GM21723 (cell line): ENCODE measurements around the gene PLCB4.

Experiments used
- ATAC-seq: cut with Tn5 transposase; IDR thresholded peaks from one replicate; pipeline ENCODE4 v1.9.1; 2021; ENCODE audit warnings: mild to moderate bottlenecking, moderate library complexity; ENCODE audit not compliant: unreplicated experiment

PLCB4 gene

GRCh38 chr20:9256393-9256792, 187.5 kb downstream of the PLCB4 start:
- no peak for ATAC-seq

GRCh38 chr20:9258901-9259300, 190.0 kb downstream of the PLCB4 start:
- no peak for ATAC-seq

DNA sequence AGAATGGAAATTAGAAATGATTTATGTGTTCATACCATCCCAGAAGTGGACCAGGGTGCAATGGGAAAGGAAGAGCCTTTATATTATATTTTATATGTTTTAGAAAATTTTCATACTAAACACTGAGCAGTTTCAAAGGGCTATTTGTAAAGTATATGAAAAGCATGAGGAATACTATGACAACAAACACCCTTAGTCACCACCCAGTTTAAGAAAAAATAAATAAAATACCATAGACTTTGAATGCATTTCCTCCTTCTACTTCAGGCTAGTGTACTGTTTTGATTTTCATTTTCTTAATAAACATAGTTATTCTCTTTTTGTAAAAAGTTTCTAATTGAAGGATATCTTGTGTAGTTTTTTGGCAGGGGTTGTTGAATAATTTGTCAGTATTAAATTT, 191.1 kb downstream of the PLCB4 start:
- no peak for ATAC-seq

- ATAC-seq = no peak
These were observed 192.9 kb downstream of the PLCB4 start for GRCh38 chr20:9261781-9262180.

DNA sequence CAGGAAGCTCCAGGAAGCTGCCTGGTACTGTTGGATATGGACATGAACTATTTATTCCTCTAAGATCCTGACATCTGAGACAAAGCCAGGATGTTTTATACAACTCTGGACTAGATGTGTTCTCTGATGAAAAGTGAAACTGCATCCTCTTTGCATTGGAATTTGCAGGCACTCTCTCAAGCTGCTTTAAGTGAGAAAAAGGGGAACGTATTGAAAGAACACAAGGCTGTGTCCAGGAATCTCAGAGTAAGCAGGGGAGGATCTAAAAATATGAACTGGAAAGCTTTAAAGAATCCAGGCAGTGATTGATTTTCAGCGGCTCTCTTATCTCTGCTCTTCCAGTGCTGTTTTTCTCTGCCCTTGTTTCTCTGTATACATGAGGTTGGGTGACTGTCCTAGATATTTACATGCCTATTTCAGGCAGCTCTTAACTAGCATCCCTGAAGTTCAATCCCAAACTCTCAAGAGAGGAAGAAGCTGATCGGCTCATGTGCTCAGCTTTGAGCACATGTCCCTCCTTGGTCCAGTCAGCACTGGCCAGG, 193.8 kb downstream of the PLCB4 start:
- no peak for ATAC-seq

DNA sequence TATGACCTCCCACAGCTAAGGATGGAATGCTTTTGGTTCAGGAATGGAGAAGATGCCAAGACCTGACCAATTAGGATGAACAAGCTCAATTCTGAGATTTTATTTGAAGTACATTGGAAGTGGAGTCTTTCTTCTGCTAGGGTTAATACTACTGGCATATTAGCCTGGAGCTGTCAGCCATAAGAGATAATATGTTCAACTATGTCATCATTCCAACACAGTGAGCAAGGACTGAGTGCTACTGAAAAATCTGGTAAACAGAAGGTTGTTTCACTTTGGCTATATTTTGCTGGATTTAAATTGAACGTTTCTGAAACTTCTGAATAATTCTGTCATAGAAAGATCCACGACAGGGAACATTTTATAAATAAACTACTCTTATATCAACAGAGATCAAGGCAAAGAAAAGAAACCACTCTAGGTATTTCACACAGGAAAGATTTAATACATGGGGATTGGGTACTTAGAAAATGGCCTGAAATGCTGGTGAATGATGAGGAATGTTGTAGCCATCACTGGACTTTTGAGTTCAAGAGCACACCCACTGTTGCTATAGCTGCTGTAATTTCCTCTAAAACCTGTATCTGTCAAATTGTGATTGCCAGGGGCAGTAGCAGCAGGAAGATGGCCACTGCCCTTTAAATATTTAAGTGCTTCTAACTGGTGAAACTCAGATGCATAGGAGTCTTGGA, 200.5 kb downstream of the PLCB4 start:
- ATAC-seq = no peak

DNA sequence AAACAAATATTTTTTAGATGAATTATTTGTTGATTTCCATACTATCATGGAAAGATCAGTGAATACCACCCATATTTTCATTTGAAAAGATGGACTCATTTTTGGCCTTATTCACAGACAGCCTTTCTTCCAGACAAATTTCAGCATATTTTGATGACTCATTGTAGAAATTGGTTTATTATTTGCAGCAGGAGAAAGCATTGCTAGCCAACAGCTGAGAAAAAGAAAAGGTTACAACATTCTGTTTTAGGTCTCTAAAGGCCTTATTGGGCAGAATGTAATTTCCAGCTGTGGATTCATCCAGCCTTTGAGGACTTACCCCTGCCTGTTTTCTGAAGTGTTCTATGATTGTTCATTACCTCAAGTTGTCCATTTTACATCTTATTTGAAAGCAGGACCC, 201.9 kb downstream of the PLCB4 start:
- no peak for ATAC-seq

- ATAC-seq = no peak
These were observed 208.1 kb downstream of the PLCB4 start for GRCh38 chr20:9276966-9277468.

- no peak for ATAC-seq
These were observed 211.1 kb downstream of the PLCB4 start for GRCh38 chr20:9279918-9280401.

DNA sequence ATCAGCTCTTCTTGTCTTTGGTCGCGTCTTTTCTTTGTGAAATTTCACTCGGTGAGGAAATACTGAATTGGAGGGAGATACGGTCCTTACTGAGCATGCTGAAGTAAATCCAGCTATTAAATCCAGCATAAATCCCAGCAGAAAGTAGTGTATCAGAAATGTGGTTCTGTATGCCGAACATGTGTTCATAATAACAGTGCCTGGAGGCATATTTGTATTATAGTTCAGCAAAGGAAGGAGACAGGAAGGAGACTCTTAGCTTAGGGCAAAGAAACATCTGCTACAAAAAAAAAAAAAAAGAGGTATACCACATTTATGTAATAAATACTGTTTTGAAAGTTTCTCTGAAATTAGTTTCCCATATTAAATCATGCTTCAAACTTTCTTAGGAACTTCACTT, 211.8 kb downstream of the PLCB4 start:
- ATAC-seq = no peak

DNA sequence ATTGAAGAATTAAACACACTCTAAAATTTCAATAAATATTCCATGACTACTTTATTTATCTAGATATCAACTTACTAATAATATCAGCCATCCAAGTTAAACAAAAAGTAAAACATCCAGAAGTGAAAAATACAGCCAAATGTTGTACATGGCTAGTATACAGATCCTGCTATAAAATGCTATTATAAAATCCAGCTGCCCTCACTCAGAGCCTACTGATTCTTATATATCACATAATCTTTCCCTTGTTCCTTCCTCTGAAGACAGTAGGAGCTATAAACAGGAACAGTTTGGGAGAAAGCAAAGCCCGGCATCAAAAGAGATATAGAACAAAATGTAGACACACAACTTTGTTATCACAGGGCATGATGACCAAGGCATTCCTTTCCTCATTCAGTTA, 212.9 kb downstream of the PLCB4 start:
- no peak for ATAC-seq

GRCh38 chr20:9285617-9286016, 216.7 kb downstream of the PLCB4 start:
- ATAC-seq = no peak

GRCh38 chr20:9286501-9287461, 217.9 kb downstream of the PLCB4 start:
- ATAC-seq = no peak

GRCh38 chr20:9287826-9288225, 218.9 kb downstream of the PLCB4 start:
- ATAC-seq = no peak

DNA sequence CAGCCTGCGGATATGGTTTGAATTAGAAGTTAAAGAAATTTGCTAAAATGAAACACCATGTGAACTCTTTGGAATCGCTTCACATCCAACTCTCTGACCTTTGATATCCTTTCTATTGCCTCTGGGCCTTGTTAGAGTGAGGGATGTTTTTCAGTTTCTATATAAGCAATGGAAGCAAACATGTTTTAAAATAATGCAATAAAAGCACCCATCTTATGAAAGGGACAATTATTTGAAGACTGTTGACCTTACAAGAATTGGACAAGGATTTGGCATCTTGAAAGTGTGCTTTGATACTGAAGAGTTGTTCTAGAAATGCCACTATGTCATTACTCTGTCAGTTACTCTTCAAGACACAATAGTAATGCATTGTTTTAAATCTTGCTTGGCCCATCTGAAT, 221.4 kb downstream of the PLCB4 start:
- ATAC-seq = no peak

DNA sequence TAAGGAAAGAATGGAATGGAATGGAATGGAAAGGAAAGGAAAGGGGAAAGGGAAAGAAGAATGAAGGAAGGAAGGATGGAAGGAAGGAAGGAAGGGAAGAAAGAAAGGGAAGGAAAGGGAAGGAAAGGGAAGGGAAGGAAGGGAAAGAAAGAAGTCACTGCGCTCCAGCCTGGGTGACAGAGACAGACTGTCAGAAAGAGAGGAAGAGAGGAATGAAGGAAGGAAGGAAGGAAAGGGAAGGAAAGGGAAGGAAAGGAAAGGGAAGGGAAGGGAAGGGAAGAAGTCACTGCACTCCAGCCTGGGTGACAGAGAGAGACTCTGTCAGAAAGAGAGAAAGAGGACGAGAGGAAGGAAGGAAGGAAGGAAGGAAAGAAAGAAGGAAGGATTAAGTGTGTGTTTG, 224.3 kb downstream of the PLCB4 start:
- ATAC-seq = no peak

DNA sequence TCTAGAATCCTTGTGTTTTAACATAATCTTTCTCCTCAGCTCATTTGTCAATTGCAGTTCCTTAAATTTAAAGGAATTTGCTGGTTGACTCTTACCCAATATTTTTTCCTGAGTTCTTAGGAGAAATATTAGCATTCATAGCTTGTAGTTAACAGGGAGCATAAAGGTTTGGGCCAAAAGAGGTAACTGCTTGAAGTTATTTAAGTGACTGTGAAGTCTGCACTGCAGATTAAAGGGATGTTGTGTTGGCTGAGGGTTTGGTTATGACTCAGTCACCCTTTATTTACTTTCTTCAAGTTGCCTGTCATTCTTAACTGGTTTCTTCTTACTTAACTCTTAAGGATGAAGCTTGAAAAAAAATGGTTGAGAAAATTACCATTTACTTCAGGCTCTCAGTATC, 225.2 kb downstream of the PLCB4 start:
- ATAC-seq = no peak

- no peak for ATAC-seq
These were observed 230.0 kb downstream of the PLCB4 start for GRCh38 chr20:9298906-9299305.

DNA sequence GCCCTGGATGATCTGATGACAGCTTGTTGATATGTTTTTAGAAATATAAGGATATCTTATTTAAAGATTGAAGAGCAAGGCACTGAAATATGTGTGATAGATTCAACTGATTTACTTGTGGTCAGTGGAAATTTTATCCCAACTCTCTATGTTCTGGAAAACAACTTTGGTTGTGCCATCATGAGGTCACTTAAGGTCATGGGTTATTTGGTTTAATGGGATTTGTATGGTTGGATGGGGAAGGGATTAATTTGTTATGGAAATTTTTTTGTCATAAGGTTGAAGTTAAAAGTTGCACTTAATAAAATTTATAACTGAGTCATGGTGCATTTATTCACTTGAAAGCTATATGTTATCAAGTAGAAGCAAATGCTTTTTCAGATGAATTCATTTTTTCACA, 231.2 kb downstream of the PLCB4 start:
- no peak for ATAC-seq

DNA sequence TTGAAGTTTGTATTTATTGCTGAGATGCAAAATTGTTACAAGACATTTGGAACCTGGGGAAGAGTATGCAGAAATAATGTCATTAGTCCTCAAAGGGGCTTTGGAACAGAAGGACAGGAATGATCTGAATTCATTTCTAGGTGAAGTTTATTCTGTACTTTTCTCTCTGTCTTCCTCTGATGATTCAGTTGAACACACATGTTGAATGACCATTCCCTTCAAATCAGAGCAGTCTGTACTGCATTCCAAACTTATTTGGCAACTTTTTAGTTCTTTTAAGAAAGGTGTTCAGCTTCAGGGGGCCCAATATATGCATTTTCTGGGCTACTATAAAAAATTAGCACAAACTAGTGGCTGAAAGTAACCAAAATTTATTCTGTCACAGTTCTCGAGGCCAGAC, 231.6 kb downstream of the PLCB4 start:
- ATAC-seq = no peak
